ENCODE measurements around the gene HIP1R.

Gene HIP1R

GRCh38 chr12:122860854-122861586, 25.8 kb downstream of the HIP1R start:
- no peak for DNase-seq

DNA sequence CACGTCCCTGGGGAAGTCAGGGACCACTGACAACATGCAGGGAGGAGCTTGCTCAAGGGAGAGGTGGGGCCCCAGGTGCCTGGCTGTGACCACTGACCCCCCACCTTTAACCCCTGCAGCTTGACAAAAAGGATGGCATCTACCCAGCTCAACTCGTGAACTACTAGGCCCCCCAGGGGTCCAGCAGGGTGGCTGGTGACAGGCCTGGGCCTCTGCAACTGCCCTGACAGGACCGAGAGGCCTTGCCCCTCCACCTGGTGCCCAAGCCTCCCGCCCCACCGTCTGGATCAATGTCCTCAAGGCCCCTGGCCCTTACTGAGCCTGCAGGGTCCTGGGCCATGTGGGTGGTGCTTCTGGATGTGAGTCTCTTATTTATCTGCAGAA, 26.3 kb downstream of the HIP1R start:
- no peak for DNase-seq

- DNase-seq, result no peak
Observed at GRCh38 chr12:122862110-122862634, 26.9 kb downstream of the HIP1R start.

- no peak for DNase-seq
Observed at GRCh38 chr12:122862872-122863701, 27.8 kb downstream of the HIP1R start.

DNA sequence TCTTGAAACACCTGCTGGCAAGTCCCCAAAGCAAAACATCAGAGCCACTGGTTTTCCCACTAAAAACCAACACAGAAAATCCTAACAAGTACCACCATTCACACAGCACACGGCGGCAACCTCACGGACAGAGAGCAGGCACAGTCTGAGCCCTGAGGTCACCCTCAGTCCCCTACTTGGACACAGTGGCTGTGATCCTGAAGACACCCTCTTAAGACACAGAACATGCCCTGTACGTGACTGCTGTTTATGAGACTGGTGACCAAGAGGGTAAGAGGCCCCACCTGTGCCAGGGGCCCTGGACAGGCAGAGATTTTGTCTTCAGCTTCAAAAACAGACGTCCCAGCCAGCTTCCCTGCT, 29.6 kb downstream of the HIP1R start:
- no peak for DNase-seq

DNA sequence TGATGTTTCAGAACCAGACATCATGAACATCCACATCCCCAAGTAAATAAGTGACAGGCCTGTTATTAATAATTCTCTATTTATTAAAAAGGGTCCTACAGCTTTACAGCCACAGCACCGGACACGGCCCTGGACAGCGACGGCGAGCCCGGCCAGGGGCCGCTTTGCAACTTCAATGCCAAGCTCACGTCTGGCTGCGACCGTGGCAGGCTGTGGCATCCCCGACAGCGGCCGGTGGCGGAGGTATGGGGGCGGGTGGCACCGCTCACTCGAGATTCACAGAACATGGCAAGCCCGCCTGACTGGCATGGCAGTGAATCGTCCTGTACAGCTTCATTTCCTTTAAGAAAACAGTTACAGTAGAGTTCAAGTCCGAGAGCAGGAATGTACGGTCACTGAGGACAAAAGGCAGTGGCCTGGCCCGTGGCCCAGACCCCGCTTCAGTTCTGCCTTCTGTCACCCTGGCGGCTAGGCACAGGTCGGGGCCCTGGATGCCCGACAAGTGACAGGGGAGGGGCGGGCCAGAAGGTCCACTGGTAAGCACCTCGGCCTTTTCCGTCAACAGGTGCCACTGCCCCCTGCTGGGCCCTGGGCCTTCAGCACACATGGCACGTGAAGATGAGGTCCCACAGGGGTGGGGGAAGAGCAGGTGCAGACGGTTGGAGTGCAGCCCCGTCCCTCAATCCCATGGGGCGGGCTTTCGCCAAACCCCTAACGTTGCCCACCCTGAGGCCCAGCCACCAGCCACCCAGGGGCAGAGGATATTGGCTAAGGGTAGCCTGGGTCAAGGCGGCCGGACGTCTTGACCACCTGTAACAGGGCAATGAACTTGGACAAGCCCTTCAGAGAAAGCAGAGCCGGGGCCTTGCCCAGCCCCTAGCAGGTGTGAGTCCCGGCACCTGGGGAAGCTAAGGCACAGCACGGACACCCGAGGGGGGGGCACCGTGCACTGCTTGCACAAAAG, 30.3 kb downstream of the HIP1R start:
- DNase-seq, result no peak

GRCh38 chr12:122866379-122866778, 31.1 kb downstream of the HIP1R start:
- DNase-seq, result no peak

DNA sequence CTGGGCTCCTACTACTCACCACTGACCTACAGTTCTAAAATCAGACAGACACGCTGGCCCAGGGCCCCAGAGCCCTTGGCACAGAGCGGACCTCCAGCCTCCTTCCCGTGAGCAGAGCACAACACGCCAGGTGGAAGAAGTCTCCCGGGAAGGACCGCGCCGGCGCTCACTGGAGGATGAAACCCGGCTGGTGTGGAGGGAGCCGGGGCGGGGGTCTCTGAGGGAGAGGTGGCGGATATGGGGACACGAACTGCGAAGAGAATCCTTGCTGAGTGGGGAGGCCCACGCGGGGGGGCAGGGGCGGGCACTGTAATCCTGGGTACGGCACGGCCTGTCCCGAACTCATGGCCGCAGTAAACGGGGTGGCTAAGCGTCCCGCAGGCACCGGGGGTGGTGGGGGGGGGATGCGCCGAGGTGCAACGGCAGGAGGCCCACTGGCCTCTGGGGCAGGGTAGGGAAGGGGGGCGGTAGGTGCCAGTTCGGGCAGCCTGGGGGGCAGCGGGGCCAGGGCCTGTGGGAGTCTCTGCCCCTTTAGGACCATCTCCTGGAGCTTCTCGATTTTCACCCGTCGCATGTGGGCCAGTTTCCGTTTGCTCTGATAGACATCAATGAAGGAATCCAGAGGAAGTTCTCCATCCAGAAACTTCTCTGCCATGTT, 31.8 kb downstream of the HIP1R start:
- no peak for DNase-seq

DNA sequence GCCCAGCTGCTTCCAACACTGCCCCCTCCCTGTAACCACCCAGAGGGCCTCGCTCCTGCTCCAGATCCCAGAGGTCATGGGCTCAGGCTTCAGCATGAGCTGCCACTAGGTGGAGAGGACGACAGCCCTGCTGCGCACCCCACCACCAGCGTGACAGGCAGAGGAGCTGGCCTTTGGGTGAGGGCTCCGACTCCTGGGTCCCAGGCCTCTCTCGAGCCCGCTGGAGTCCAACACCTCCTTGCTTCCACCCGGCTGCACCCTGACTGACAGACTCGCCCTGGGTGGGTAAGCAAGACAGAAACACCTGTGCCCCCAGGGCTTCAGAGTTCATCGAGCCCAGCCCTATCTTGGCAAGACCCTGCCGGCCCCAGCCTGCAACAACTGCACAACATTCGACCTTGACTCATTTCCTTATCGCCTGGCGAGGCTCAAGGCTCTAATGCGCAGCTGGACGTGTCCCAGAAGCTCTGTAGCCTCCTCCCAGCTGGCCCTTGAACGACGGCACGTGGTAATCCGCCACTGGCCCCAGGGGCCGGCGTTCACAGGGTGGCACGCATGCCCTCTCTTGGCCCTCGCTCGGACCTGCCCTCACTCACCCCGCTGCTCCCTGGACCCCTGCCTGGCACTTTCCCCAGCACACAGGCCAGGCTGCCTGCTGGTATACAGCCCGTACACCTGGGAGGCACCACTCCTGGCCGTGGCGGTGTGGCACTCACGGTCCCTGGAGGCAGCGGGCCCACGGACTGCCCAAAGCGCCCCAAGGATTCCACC, 32.6 kb downstream of the HIP1R start:
- DNase-seq, result no peak

GRCh38 chr12:122868471-122869177, 33.4 kb downstream of the HIP1R start:
- DNase-seq, result no peak

DNA sequence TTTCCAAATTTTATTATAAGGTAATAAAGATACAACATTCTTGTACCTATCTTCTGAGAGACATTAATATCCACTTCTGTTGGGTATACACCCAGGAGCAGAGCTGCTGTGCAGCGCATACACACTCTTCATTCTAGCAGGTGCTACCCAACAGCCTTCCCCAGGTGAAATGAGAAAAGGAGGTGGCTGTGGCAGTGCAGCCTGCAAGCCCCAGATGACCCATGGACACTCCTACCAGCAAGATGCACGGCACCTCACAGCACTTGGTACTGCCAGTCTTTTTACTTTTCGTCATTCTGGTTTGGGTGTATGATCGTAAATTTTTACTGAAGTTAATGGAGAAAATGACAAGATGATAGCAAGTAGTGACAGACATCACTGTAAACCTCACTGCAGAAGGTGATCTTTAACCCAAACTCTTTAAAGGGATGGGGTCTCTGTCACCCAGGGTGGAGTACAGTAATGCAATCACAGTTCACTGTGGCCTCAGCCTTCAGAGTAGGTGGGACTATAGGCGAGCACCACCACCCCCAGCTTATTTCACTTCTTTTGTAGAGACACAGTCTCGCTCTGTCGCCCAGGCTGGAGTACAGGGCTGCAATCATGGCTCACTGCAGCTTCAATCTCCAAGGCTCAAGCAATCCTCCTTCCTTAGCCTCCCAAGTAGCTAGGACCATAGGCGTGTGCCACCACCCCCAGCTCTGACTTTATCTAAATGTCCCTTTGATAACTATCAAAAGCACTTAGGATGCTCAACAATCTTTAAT, 34.1 kb downstream of the HIP1R start:
- DNase-seq, result no peak

- DNase-seq, result no peak
Observed at GRCh38 chr12:122870163-122870842, 35.0 kb downstream of the HIP1R start.

DNA sequence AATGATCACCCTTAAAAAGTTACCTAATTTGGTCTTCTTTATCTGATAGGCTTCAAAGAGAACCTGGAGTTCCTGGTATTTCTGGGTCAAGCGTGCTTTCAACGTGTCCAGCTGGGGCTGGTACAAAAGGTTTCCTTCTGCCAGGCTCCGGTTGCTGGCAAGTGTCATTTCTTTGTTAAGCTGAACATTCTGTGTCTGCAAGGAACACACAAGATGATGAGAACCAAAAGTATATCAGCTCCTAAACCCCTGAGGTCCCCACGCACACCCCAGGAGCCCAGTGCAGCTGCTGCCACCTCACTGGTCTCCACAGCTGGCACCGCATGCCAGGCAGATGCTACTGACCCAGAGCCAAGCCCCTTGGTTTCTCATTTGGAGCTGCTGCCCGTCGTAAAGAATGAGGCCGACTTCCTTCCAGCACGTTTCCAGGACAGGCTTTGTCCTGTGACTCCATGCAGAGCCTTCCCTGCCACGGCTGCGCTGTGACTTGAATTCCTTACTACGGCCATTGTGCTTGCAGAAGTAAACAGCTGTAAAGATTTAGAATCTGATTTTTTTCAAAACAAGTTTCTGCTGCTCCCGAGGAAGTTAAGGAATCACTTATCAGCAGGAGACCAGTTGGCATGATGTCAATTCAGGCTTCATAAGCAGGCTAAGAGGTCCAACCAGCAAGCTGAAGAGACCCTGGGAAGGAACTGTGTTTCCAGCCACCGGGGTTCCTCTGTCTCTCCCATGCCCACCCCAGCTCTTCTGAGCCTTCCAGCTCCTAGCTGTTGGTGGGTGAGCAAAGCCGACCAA, 35.8 kb downstream of the HIP1R start:
- DNase-seq, result no peak

DNA sequence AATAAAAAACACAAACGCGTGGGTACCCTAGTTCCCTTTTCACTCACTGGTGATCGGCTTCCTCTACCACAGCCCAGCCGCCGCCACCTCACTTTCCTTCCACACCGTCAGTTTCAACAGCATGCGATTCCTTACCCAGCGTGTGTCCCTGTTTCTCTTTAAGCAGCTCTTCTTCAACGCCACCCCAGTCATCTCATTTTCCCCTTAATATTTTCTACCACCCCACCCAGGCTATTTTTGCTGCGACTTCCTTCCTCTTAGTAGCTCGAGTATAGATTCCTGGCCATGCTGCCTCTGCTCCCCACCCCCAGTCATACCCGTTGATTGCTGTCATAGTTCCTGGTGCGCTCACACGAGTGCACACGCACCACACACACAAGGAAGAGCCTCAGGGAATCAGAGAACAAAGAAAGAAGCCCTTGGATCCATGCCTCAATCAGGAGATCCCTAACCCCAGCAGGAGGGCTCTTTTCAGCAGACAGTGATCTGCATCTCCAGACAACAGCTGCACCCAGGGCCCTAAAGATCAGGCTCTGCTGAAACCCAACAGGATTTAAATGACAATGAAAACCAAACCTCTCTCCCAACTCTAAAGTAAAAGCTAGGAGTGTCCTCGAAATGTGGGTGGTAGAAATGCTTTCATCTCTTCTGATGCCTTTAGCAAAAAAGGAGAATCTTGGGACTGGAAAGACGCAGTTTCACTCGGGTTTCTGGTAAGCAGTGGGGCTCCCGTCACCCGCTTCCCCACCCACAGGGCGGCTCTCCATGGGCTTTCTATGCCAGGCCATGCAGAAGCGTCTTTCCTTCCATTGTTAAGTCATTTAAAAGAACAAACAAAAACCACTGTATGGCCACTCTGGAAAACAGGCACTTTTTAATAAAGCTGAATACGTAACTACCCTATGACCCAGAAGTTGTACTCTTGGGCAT, 36.9 kb downstream of the HIP1R start:
- peak in 1 of 2 donors; percentile 39 for DNase-seq

DNA sequence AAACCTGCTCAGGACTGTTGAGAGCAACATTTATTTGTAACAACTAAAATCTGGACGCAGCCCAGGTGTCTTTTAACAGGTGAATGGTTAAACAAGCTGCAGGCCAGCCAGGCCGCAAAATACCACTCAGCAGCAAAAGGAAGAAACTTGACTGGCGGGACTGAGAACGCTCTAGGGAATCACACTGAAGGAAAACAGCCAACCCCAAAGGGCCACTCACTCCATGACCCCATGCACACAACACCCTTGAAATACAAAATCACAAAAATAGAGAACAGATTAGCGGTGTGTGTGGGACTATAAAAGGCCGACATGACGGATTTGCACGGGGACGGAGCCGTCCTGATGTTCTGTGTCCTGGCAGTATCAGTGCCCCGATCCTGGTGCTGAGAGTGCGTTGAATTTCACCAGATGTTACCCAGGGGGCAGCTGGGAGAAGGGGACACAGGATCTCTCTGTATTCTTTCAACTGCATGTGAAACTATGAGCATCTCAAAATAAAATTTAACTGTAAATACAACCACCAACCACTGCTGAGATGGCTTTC, 37.6 kb downstream of the HIP1R start:
- no peak for DNase-seq

GRCh38 chr12:122873540-122873939, 38.3 kb downstream of the HIP1R start:
- no peak for DNase-seq

DNA sequence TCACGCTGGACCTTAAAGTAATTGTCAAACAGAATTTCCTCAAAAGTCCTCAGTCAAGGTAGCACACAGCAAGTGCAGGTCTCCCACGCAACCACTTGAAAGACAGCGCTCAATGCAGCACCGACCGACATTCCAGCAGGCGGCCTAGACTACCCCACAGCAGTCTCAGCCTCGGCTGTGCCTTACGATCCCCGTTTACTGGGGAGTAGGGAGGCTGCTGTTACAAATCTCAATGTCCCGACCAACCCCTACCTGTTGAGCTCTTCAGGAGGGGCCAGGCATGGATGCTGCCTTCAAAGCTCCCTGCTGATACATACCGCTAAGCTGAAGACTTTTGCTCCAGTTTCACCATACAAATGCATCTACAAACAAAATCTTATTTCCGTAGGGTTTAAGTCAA, 38.8 kb downstream of the HIP1R start:
- DNase-seq, result peak; percentile 47 to 59
